Uterus (tissue), 4 donors: ENCODE results near the gene ADAP1. TPM values are rescaled to one million over a fixed set of nuclear protein-coding genes. Genes with fewer than 3 reads are reported as not detected.

ENCODE experiments used
- DNase-seq, 2 donors: peaks; one replicate each; pipeline ENCODE4 v3.0.0-alpha.2; 2019 to 2020
- H3K27ac ChIP-seq, 2 donors: fragments of 200-600 bp; sonication (generic); 1 replicate in 1 of 2; 2 replicates in 1 of 2; pipeline ENCODE4 v1.5.1; 2016 to 2018
- H3K27me3 ChIP-seq, 2 donors: fragments of 200-600 bp; sonication (generic); one replicate each; pipeline ENCODE4 v1.5.1; 2018 to 2019; ENCODE audit warnings: control low read depth in 1 of 2
- H3K36me3 ChIP-seq, 2 donors: fragments of 200-600 bp; sonication (generic); one replicate each; pipeline ENCODE4 v1.5.1; 2019; ENCODE audit warnings: control low read depth in 1 of 2
- H3K4me1 ChIP-seq, 2 donors: fragments of 200-600 bp; sonication (generic); one replicate each; pipeline ENCODE4 v1.5.1; 2018 to 2019; ENCODE audit warnings: control low read depth in 1 of 2
- H3K4me3 ChIP-seq, 2 donors: fragments of 200-600 bp; sonication (generic); 1 replicate in 1 of 2; 2 replicates in 1 of 2; pipeline ENCODE4 v1.5.1; 2018 to 2019; ENCODE audit warnings: mild to moderate bottlenecking in 1 of 2
- H3K9me3 ChIP-seq, 2 donors: fragments of 200-600 bp; sonication (generic); one replicate each; pipeline ENCODE4 v1.5.1; 2019; ENCODE audit warnings: control low read depth in 1 of 2
- CTCF ChIP-seq, 4 experiments: fragments of 200-600 bp in 2 of 4; fragments of 450-650 bp in 2 of 4; sonication (generic) in 2 of 4; IDR thresholded peaks; one replicate each; pipeline ENCODE4 v1.5.1; 2016 to 2019; ENCODE audit warnings: antibody characterized with exemption in 4 of 4, mild to moderate bottlenecking in 2 of 4, moderate library complexity in 1 of 4
- POLR2A ChIP-seq, 2 donors: fragments of 450-650 bp; IDR thresholded peaks; one replicate each; pipeline ENCODE4 v1.6.1; 2016; ENCODE audit warnings: antibody characterized with exemption in 2 of 2, mild to moderate bottlenecking in 1 of 2, moderate library complexity in 1 of 2
- intact Hi-C: fragments of 100-400 bp; cut with DNase I; formaldehyde crosslinking; loops from one replicate; pipeline ENCODE4 v1.15.1; 2023; ENCODE audit warnings: low total_unique reads
- total RNA-seq, 4 donors: library from RNA; depleted of rRNA in 3 of 4; stranded (reverse); fragments of >200 nt in 3 of 4; gene quantifications; one replicate each; pipeline versions ENCODE4 v1.1.0 to v1.2.4, GENCODE V29; 2014 to 2023
- donor health status: DM: yes; HTN: yes; CAD: no.

ADAP1 gene
- total RNA-seq, 4 donors from 2014 or later: 3.2 to 17.4 (median 10.9) TPM

- Histone ChIP-seq H3K36me3 (no peaks in the 10 kb centered on the region), H3K27me3 (no peaks in the 10 kb centered on the region), H3K4me1 (peaks cover 0 to 17% of the 10 kb centered on the region in 2 donors), H3K27ac (no peak overlapping the region), H3K9me3 (no peaks in the 10 kb centered on the region), H3K4me3 (no peak overlapping the region)
- intact Hi-C loops: no loop called here
- DNase-seq: no peak
- TF ChIP-seq POLR2A (IDR thresholded peaks at IDR 0.05) (no peak), CTCF (IDR thresholded peaks at IDR 0.05) (no peak)
Measured at GRCh38 chr7:967361-968082, 13.0 kb upstream of the ADAP1 start.

- H3K27ac ChIP-seq: peak overlapping the region in 1 of 2 donors; percentile 92
- no peaks in the 10 kb centered on the region for H3K36me3 ChIP-seq
- no peak for DNase-seq
- H3K9me3 ChIP-seq: no peaks in the 10 kb centered on the region
- peaks cover 0 to 17% of the 10 kb centered on the region in 2 donors for H3K4me1 ChIP-seq
- TF ChIP-seq CTCF (IDR thresholded peaks at IDR 0.05): no peak
- no peak for TF ChIP-seq POLR2A (IDR thresholded peaks at IDR 0.05)
- H3K4me3 ChIP-seq: no peak overlapping the region
- intact Hi-C loops: no loop called here
- H3K27me3 ChIP-seq: no peaks in the 10 kb centered on the region
Measured at GRCh38 chr7:966291-967069, 12.0 kb upstream of the ADAP1 start.

GRCh38 chr7:964401-965231 lies 10.1 kb upstream of the ADAP1 start:
- H3K4me1 ChIP-seq: peaks cover 0 to 17% of the 10 kb centered on the region in 2 donors
- peak overlapping the region; percentile 77 to 92 for H3K27ac ChIP-seq
- H3K27me3 ChIP-seq: no peaks in the 10 kb centered on the region
- H3K4me3 ChIP-seq: no peak overlapping the region
- intact Hi-C loops: no loop called here
- peak; percentile 63 to 77 for DNase-seq
- no peaks in the 10 kb centered on the region for H3K36me3 ChIP-seq
- TF ChIP-seq POLR2A (IDR thresholded peaks at IDR 0.05): no peak
- peak in 3 of 4 experiments; percentile 19 to 35 (median 32) for TF ChIP-seq CTCF (IDR thresholded peaks at IDR 0.05)
- no peaks in the 10 kb centered on the region for H3K9me3 ChIP-seq

GRCh38 chr7:963236-964078 lies 9.0 kb upstream of the ADAP1 start:
- Histone ChIP-seq H3K9me3 (no peaks in the 10 kb centered on the region), H3K4me3 (no peak overlapping the region), H3K27me3 (no peaks in the 10 kb centered on the region), H3K4me1 (peaks cover 0 to 17% of the 10 kb centered on the region in 2 donors), H3K27ac (peak overlapping the region; percentile 77 to 92), H3K36me3 (no peaks in the 10 kb centered on the region)
- no peak for TF ChIP-seq POLR2A (IDR thresholded peaks at IDR 0.05)
- TF ChIP-seq CTCF (IDR thresholded peaks at IDR 0.05): no peak
- intact Hi-C loops: no loop called here
- DNase-seq: no peak
